HG03025 (cell line): Measurements from ENCODE around the gene CNGA3.

Experiments used
- ATAC-seq: cut with Tn5 transposase; IDR thresholded peaks from one replicate; pipeline ENCODE4 v1.9.1; 2021; ENCODE audit warnings: mild to moderate bottlenecking, moderate library complexity; ENCODE audit not compliant: unreplicated experiment, low FRiP score

The CNGA3 gene

GRCh38 chr2:98374958-98375570 is 28.8 kb downstream of the CNGA3 start:
- no peak for ATAC-seq

GRCh38 chr2:98376301-98376910 is 30.1 kb downstream of the CNGA3 start:
- ATAC-seq = no peak

- ATAC-seq = no peak
Observed at GRCh38 chr2:98376996-98377395, 30.7 kb downstream of the CNGA3 start.

- ATAC-seq = no peak
Observed at GRCh38 chr2:98377544-98377943, 31.3 kb downstream of the CNGA3 start.

GRCh38 chr2:98378196-98378595 is 31.9 kb downstream of the CNGA3 start:
- no peak for ATAC-seq

- no peak for ATAC-seq
Observed at GRCh38 chr2:98378901-98379300, 32.6 kb downstream of the CNGA3 start.

GRCh38 chr2:98379311-98380202 is 33.3 kb downstream of the CNGA3 start:
- no peak for ATAC-seq

GRCh38 chr2:98380203-98380535 is 33.9 kb downstream of the CNGA3 start:
- ATAC-seq = no peak

- no peak for ATAC-seq
Observed at GRCh38 chr2:98381494-98381893, 35.2 kb downstream of the CNGA3 start.

- ATAC-seq = no peak
Observed at GRCh38 chr2:98382086-98382485, 35.8 kb downstream of the CNGA3 start.

- ATAC-seq = no peak
Observed at GRCh38 chr2:98382739-98383138, 36.5 kb downstream of the CNGA3 start.

- ATAC-seq = no peak
Observed at GRCh38 chr2:98383166-98383565, 36.9 kb downstream of the CNGA3 start.

- no peak for ATAC-seq
Observed at GRCh38 chr2:98385050-98385699, 38.9 kb downstream of the CNGA3 start.

- no peak for ATAC-seq
Observed at GRCh38 chr2:98387478-98387877, 41.2 kb downstream of the CNGA3 start.

GRCh38 chr2:98388081-98388480 is 41.8 kb downstream of the CNGA3 start:
- ATAC-seq = no peak

- no peak for ATAC-seq
Observed at GRCh38 chr2:98388601-98389250, 42.5 kb downstream of the CNGA3 start.

GRCh38 chr2:98389251-98389605 is 43.0 kb downstream of the CNGA3 start:
- ATAC-seq = no peak

GRCh38 chr2:98390571-98391476 is 44.6 kb downstream of the CNGA3 start:
- ATAC-seq = no peak

- no peak for ATAC-seq
Observed at GRCh38 chr2:98391581-98392270, 45.5 kb downstream of the CNGA3 start.
